ENCODE measurements around the gene CHST15. TPM values are rescaled to one million over a fixed set of nuclear protein-coding genes. Genes with fewer than 3 reads are reported as not detected.

The CHST15 gene
- total and polyA plus RNA-seq, 2 of the 4 experiments (the other 2 are of a cell fraction): 0.14 to 0.18 TPM

- no peak overlapping the region for H2AFZ ChIP-seq (replicated peaks; ENCODE audit: low read length, poor library complexity)
- no peaks in the 10 kb centered on the region for H3K4me1 ChIP-seq (ENCODE audit: control insufficient read depth, insufficient read depth, low read length)
- no peak overlapping the region for H3K14ac ChIP-seq (replicated peaks; ENCODE audit: low read depth, low read length)
- no peak overlapping the region for H3K23ac ChIP-seq (ENCODE audit: low read depth, low read length)
- no peak for TF ChIP-seq POLR2A (IDR thresholded peaks at IDR 0.05; ENCODE audit: low read depth, low read length)
- no peak for TF ChIP-seq MXI1 (IDR thresholded peaks at IDR 0.05; ENCODE audit: borderline replicate concordance, low read depth, low read length)
- no peak for TF ChIP-seq BHLHE40 (IDR thresholded peaks at IDR 0.05; ENCODE audit: low read depth, low read length)
- no peak for TF ChIP-seq MAZ (IDR thresholded peaks at IDR 0.05; ENCODE audit: borderline replicate concordance, low read depth, low read length)
- TF ChIP-seq USF2 (IDR thresholded peaks at IDR 0.05; ENCODE audit: low read depth, low read length): no peak
- no peak for TF ChIP-seq RAD21 (IDR thresholded peaks at IDR 0.05; ENCODE audit: low read length)
- no peak for TF ChIP-seq CEBPB (IDR thresholded peaks at IDR 0.05; ENCODE audit: low read depth, low read length)
- no peak for TF ChIP-seq CHD1 (IDR thresholded peaks at IDR 0.05; ENCODE audit: low read depth, low read length)
- no peak for TF ChIP-seq NFE2L2 (IDR thresholded peaks at IDR 0.05; ENCODE audit: low read depth, low read length)
- no peak for TF ChIP-seq CTCF (conservative IDR thresholded peaks at IDR 0.05; ENCODE audit: low read depth, low read length)
- no peak for TF ChIP-seq SMC3 (IDR thresholded peaks at IDR 0.05; ENCODE audit: low read depth, low read length)
- no peak for TF ChIP-seq FOS (IDR thresholded peaks at IDR 0.05; ENCODE audit: low read depth, low read length)
- no peak for TF ChIP-seq RCOR1 (IDR thresholded peaks at IDR 0.05; ENCODE audit: insufficient replicate concordance, low read length)
- no peak for TF ChIP-seq ELK1 (IDR thresholded peaks at IDR 0.05; ENCODE audit: borderline replicate concordance, low read depth, low read length)
- no peak overlapping the region for H3K9ac ChIP-seq (ENCODE audit: low read depth, low read length)
- no peak overlapping the region for H3K56ac ChIP-seq (ENCODE audit: extremely low read depth, insufficient read depth, low read length)
- H2BK15ac ChIP-seq (ENCODE audit: low read depth, low read length): no peak overlapping the region
- H3K9me1 ChIP-seq (ENCODE audit: insufficient read depth, low read length): no peaks in the 10 kb centered on the region
- H4K5ac ChIP-seq (ENCODE audit: low read depth, low read length): no peak overlapping the region
- H4K91ac ChIP-seq (ENCODE audit: insufficient read depth, low read depth, low read length): no peak overlapping the region
- ChIA-PET CTCF (no interaction called here), POLR2A (ENCODE audit: unreplicated experiment) (no interaction called here)
- no peak overlapping the region for H3K4me2 ChIP-seq (ENCODE audit: low read depth, low read length)
- in situ Hi-C loops (cut with MboI; ENCODE audit: low sequenced_read_pairs) (no loop called here), dilution Hi-C loops (cut with HindIII; ENCODE audit: low sequenced_read_pairs, unreplicated experiment) (no loop called here), intact Hi-C loops (cut with micrococcal nuclease) (no loop called here)
- no TSS peak for BruUV-seq (replicated peaks)
- H3K4ac ChIP-seq (ENCODE audit: low read depth, low read length): no peak overlapping the region
- no peak overlapping the region for H2BK20ac ChIP-seq (ENCODE audit: low read depth, low read length)
- H2AK5ac ChIP-seq (ENCODE audit: low read depth, low read length): no peak overlapping the region
- DNase-seq: no peak
- no peak for ATAC-seq (ENCODE audit: low read depth)
- no peak overlapping the region for H2BK5ac ChIP-seq (ENCODE audit: low read depth, low read length, poor library complexity, severe bottlenecking)
- WGBS, 2 experiments (ENCODE audit: extremely low coverage in 2 of 2, insufficient read length in 1 of 2): no CpG with 5 or more reads among the region's 22 CpGs
- H2AK9ac ChIP-seq (replicated peaks; ENCODE audit: low read depth, low read length, poor library complexity): no peak overlapping the region
- no peak overlapping the region for H3K4me3 ChIP-seq (ENCODE audit: insufficient read depth, low read depth, low read length)
- peaks cover 6% of the 10 kb centered on the region; the same call in 1 of the 2 replicates for H3K9me3 ChIP-seq (ENCODE audit: control insufficient read depth, insufficient read depth, low read length)
- no peaks in the 10 kb centered on the region for H4K20me1 ChIP-seq (ENCODE audit: insufficient read depth, low read length)
- H3K18ac ChIP-seq (ENCODE audit: low read depth, low read length): no peak overlapping the region
- H2BK120ac ChIP-seq (ENCODE audit: low read depth, low read length): no peak overlapping the region
- no peaks in the 10 kb centered on the region for H3K27me3 ChIP-seq (ENCODE audit: control insufficient read depth, insufficient read depth, low read length)
- no peaks in the 10 kb centered on the region for H3K36me3 ChIP-seq (ENCODE audit: control insufficient read depth, insufficient read depth, low read length)
- H3K27ac ChIP-seq (ENCODE audit: insufficient read depth, low read length): no peak overlapping the region
- H3K79me1 ChIP-seq (ENCODE audit: low read depth in 1 of 2, low read length in 2 of 2): no peaks in the 10 kb centered on the region
- H4K8ac ChIP-seq (ENCODE audit: low read depth in 2 of 2, low read length in 2 of 2): no peak overlapping the region
These were observed 78.8 kb downstream of the CHST15 start for GRCh38 chr10:124014416-124015154.

All from IMR-90 (cell line).